ENCODE measurements around the gene GPR78.

The GPR78 gene

GRCh38 chr4:8543623-8544022 lies 36.6 kb upstream of the GPR78 start:
- DNase-seq (ENCODE audit: low spot score): no peak
- H2BK5ac ChIP-seq (ENCODE audit: low read length): no peak overlapping the region

GRCh38 chr4:8544282-8544681 lies 35.9 kb upstream of the GPR78 start:
- Histone ChIP-seq H3K4me2 (ENCODE audit: insufficient read depth, low read length, poor library complexity, severe bottlenecking) (no peak overlapping the region), H3K23ac (ENCODE audit: low read depth, low read length, poor library complexity) (no peak overlapping the region), H3K4me3 (ENCODE audit: low read length in 2 of 2) (no peak overlapping the region), H2BK12ac (ENCODE audit: low read length) (peak overlapping the region; percentile 64), H2AFZ (ENCODE audit: low read length) (no peak overlapping the region), H2BK120ac (ENCODE audit: low read depth, low read length) (no peak overlapping the region), H3K79me1 (ENCODE audit: low read depth, low read length) (no peaks in the 10 kb centered on the region), H4K91ac (ENCODE audit: low read depth, low read length, poor library complexity) (no peak overlapping the region), H3K27me3 (ENCODE audit: control insufficient read depth in 3 of 3, insufficient read depth in 3 of 3, low read depth in 1 of 3, low read length in 3 of 3) (peaks cover 0 to 2% (median 0%) of the 10 kb centered on the region in 3 experiments), H3K14ac (ENCODE audit: low read length) (peak overlapping the region; percentile 12), H3K9me3 (replicated peaks in 1 of 2; ENCODE audit: control insufficient read depth in 2 of 2, insufficient read depth in 1 of 2, low read depth in 1 of 2, low read length in 2 of 2) (no peaks in the 10 kb centered on the region), H2BK5ac (ENCODE audit: low read length) (no peak overlapping the region), H3K27ac (replicated peaks; ENCODE audit: low read length) (no peak overlapping the region), H3K9ac (ENCODE audit: low read depth, low read length, poor library complexity) (no peak overlapping the region), H2BK15ac (ENCODE audit: low read length) (no peak overlapping the region), H4K8ac (ENCODE audit: low read depth, low read length) (peak overlapping the region; percentile 48), H3K36me3 (replicated peaks in 1 of 2; ENCODE audit: control insufficient read depth in 2 of 2, insufficient read depth in 2 of 2, low read length in 2 of 2) (no peaks in the 10 kb centered on the region), H3K4ac (ENCODE audit: low read length) (no peak overlapping the region), H2AK5ac (ENCODE audit: low read depth, low read length) (peak overlapping the region; percentile 60), H3K4me1 (ENCODE audit: control insufficient read depth in 2 of 2, insufficient read depth in 1 of 2, low read depth in 1 of 2, low read length in 2 of 2) (no peaks in the 10 kb centered on the region), H3K18ac (ENCODE audit: low read length) (no peak overlapping the region)
- no CpG with 5 or more reads among the region's 3 CpGs for WGBS, 2 donors (ENCODE audit: extremely low coverage in 2 of 2, insufficient read length in 2 of 2, insufficient replicate concordance in 1 of 2)
- no peak for DNase-seq (ENCODE audit: low spot score)

More at GRCh38 chr4:8543623-8544022, 36.6 kb upstream of the GPR78 start:
- Histone ChIP-seq H3K14ac (ENCODE audit: low read length) (no peak overlapping the region), H3K9ac (ENCODE audit: low read depth, low read length, poor library complexity) (no peak overlapping the region), H3K4me1 (ENCODE audit: control insufficient read depth in 2 of 2, insufficient read depth in 1 of 2, low read depth in 1 of 2, low read length in 2 of 2) (no peaks in the 10 kb centered on the region), H3K4ac (ENCODE audit: low read length) (no peak overlapping the region), H2AK5ac (ENCODE audit: low read depth, low read length) (no peak overlapping the region), H4K91ac (ENCODE audit: low read depth, low read length, poor library complexity) (no peak overlapping the region), H3K4me2 (ENCODE audit: insufficient read depth, low read length, poor library complexity, severe bottlenecking) (no peak overlapping the region), H3K18ac (ENCODE audit: low read length) (no peak overlapping the region), H2BK12ac (ENCODE audit: low read length) (no peak overlapping the region), H2BK15ac (ENCODE audit: low read length) (no peak overlapping the region), H3K79me1 (ENCODE audit: low read depth, low read length) (no peaks in the 10 kb centered on the region), H3K4me3 (ENCODE audit: low read length in 2 of 2) (no peak overlapping the region), H3K36me3 (replicated peaks in 1 of 2; ENCODE audit: control insufficient read depth in 2 of 2, insufficient read depth in 2 of 2, low read length in 2 of 2) (no peaks in the 10 kb centered on the region), H2AFZ (ENCODE audit: low read length) (no peak overlapping the region), H3K9me3 (replicated peaks in 1 of 2; ENCODE audit: control insufficient read depth in 2 of 2, insufficient read depth in 1 of 2, low read depth in 1 of 2, low read length in 2 of 2) (no peaks in the 10 kb centered on the region), H3K27me3 (ENCODE audit: control insufficient read depth in 3 of 3, insufficient read depth in 3 of 3, low read depth in 1 of 3, low read length in 3 of 3) (no peaks in the 10 kb centered on the region), H4K8ac (ENCODE audit: low read depth, low read length) (no peak overlapping the region), H2BK120ac (ENCODE audit: low read depth, low read length) (no peak overlapping the region), H3K27ac (replicated peaks; ENCODE audit: low read length) (no peak overlapping the region), H3K23ac (ENCODE audit: low read depth, low read length, poor library complexity) (no peak overlapping the region)
- WGBS, 2 donors (ENCODE audit: extremely low coverage in 2 of 2, insufficient read length in 2 of 2, insufficient replicate concordance in 1 of 2): no CpG with 5 or more reads among the region's 10 CpGs

- no peak for DNase-seq (ENCODE audit: low spot score)
- Histone ChIP-seq H2BK120ac (ENCODE audit: low read depth, low read length) (no peak overlapping the region), H3K27me3 (ENCODE audit: control insufficient read depth in 3 of 3, insufficient read depth in 3 of 3, low read depth in 1 of 3, low read length in 3 of 3) (peaks cover 0 to 8% (median 0%) of the 10 kb centered on the region in 3 experiments), H3K4me3 (ENCODE audit: low read length in 2 of 2) (no peak overlapping the region), H2AFZ (ENCODE audit: low read length) (no peak overlapping the region), H3K9me3 (replicated peaks in 1 of 2; ENCODE audit: control insufficient read depth in 2 of 2, insufficient read depth in 1 of 2, low read depth in 1 of 2, low read length in 2 of 2) (no peaks in the 10 kb centered on the region), H3K18ac (ENCODE audit: low read length) (peak overlapping the region; percentile 84), H2AK5ac (ENCODE audit: low read depth, low read length) (peak overlapping the region; percentile 60), H3K4ac (ENCODE audit: low read length) (no peak overlapping the region), H3K4me2 (ENCODE audit: insufficient read depth, low read length, poor library complexity, severe bottlenecking) (no peak overlapping the region), H3K36me3 (replicated peaks in 1 of 2; ENCODE audit: control insufficient read depth in 2 of 2, insufficient read depth in 2 of 2, low read length in 2 of 2) (no peaks in the 10 kb centered on the region), H2BK12ac (ENCODE audit: low read length) (peak overlapping the region; percentile 65), H3K14ac (ENCODE audit: low read length) (peak overlapping the region; percentile 74), H2BK15ac (ENCODE audit: low read length) (peak overlapping the region; percentile 30), H4K8ac (ENCODE audit: low read depth, low read length) (peak overlapping the region; percentile 48), H3K23ac (ENCODE audit: low read depth, low read length, poor library complexity) (no peak overlapping the region), H3K79me1 (ENCODE audit: low read depth, low read length) (no peaks in the 10 kb centered on the region), H2BK5ac (ENCODE audit: low read length) (no peak overlapping the region), H3K4me1 (ENCODE audit: control insufficient read depth in 2 of 2, insufficient read depth in 1 of 2, low read depth in 1 of 2, low read length in 2 of 2) (no peaks in the 10 kb centered on the region), H4K91ac (ENCODE audit: low read depth, low read length, poor library complexity) (peak overlapping the region; percentile 43), H3K9ac (ENCODE audit: low read depth, low read length, poor library complexity) (no peak overlapping the region), H3K27ac (replicated peaks; ENCODE audit: low read length) (no peak overlapping the region)
- no CpG with 5 or more reads among the region's 32 CpGs for WGBS, 2 donors (ENCODE audit: extremely low coverage in 2 of 2, insufficient read length in 2 of 2, insufficient replicate concordance in 1 of 2)
Observed at GRCh38 chr4:8544741-8545438, 35.3 kb upstream of the GPR78 start.

- H2BK5ac ChIP-seq (ENCODE audit: low read length): no peak overlapping the region
- H2BK15ac ChIP-seq (ENCODE audit: low read length): no peak overlapping the region
- no peak overlapping the region for H2AFZ ChIP-seq (ENCODE audit: low read length)
- no peak overlapping the region for H3K9ac ChIP-seq (ENCODE audit: low read depth, low read length, poor library complexity)
- DNase-seq (ENCODE audit: low spot score): no peak
- H3K9me3 ChIP-seq (replicated peaks in 1 of 2; ENCODE audit: control insufficient read depth in 2 of 2, insufficient read depth in 1 of 2, low read depth in 1 of 2, low read length in 2 of 2): no peaks in the 10 kb centered on the region
- no peak overlapping the region for H3K4ac ChIP-seq (ENCODE audit: low read length)
- H3K4me1 ChIP-seq (ENCODE audit: control insufficient read depth in 2 of 2, insufficient read depth in 1 of 2, low read depth in 1 of 2, low read length in 2 of 2): no peaks in the 10 kb centered on the region
- H2BK120ac ChIP-seq (ENCODE audit: low read depth, low read length): no peak overlapping the region
- no peak overlapping the region for H4K8ac ChIP-seq (ENCODE audit: low read depth, low read length)
- no peak overlapping the region for H2AK5ac ChIP-seq (ENCODE audit: low read depth, low read length)
- no peak overlapping the region for H3K4me2 ChIP-seq (ENCODE audit: insufficient read depth, low read length, poor library complexity, severe bottlenecking)
- no peak overlapping the region for H3K27ac ChIP-seq (replicated peaks; ENCODE audit: low read length)
- H3K36me3 ChIP-seq (replicated peaks in 1 of 2; ENCODE audit: control insufficient read depth in 2 of 2, insufficient read depth in 2 of 2, low read length in 2 of 2): no peaks in the 10 kb centered on the region
- no peaks in the 10 kb centered on the region for H3K79me1 ChIP-seq (ENCODE audit: low read depth, low read length)
- peak overlapping the region; percentile 74 for H3K14ac ChIP-seq (ENCODE audit: low read length)
- no peak overlapping the region for H3K23ac ChIP-seq (ENCODE audit: low read depth, low read length, poor library complexity)
- H3K4me3 ChIP-seq (ENCODE audit: low read length in 2 of 2): no peak overlapping the region
- peak overlapping the region; percentile 84 for H3K18ac ChIP-seq (ENCODE audit: low read length)
- no peak overlapping the region for H2BK12ac ChIP-seq (ENCODE audit: low read length)
- peaks cover 0 to 13% (median 0%) of the 10 kb centered on the region in 3 experiments for H3K27me3 ChIP-seq (ENCODE audit: control insufficient read depth in 3 of 3, insufficient read depth in 3 of 3, low read depth in 1 of 3, low read length in 3 of 3)
- WGBS, 2 donors (ENCODE audit: extremely low coverage in 2 of 2, insufficient read length in 2 of 2, insufficient replicate concordance in 1 of 2): no CpG with 5 or more reads among the region's 9 CpGs
- H4K91ac ChIP-seq (ENCODE audit: low read depth, low read length, poor library complexity): no peak overlapping the region
Observed at GRCh38 chr4:8545439-8545765, 34.8 kb upstream of the GPR78 start.
